Panc1 (cell line): ENCODE data around the gene KLHL26. TPM values are rescaled to one million over a fixed set of nuclear protein-coding genes. Genes with fewer than 3 reads are reported as not detected.
A peak's percentile ranks its signal among the peaks of the same experiment; 100 is the strongest.

Experiments
- ATAC-seq: fragments of 200-7000 bp; cut with Tn5 transposase; 2 replicates; pipeline ENCODE4 v1.9.1; 2020; ENCODE audit warnings: mild to moderate bottlenecking, moderate library complexity
- BruUV-seq: library from RNA; stranded (reverse); fragments of 400-500 nt; replicated peaks from 2 replicates; lab custom pipeline; 2021; lab: Mats Ljungman, UMichigan
- CTCF ChIA-PET: fragments of 300-600 bp; sonication (Branson Sonifier 250); formaldehyde crosslinking; loops from one replicate; lab custom pipeline; 2022; ENCODE audit warnings: antibody characterized with exemption; lab: Charles Lee
- POLR2A ChIA-PET: fragments of 300-600 bp; sonication (Branson Sonifier 250); formaldehyde crosslinking; loops from one replicate; lab custom pipeline; 2022; ENCODE audit warnings: antibody characterized with exemption; lab: Charles Lee
- DNase-seq: peaks from one replicate; pipeline ENCODE4 v3.0.0-alpha.2; 2010; ENCODE audit warnings: low read depth, low spot score
- H3K27ac ChIP-seq: 2 replicates; pipeline ENCODE4 v1.5.1; 2011; ENCODE audit warnings: mild to moderate bottlenecking, low read length, inconsistent platforms
- H3K27me3 ChIP-seq: fragments of 200-500 bp; sonication (Bioruptor generic); 2 replicates; pipeline ENCODE4 v1.6.0; 2014; ENCODE audit warnings: low read length, inconsistent platforms; ENCODE audit not compliant: control insufficient read depth, insufficient read depth
- H3K36me3 ChIP-seq: fragments of 200-500 bp; sonication (Bioruptor generic); 2 replicates; pipeline ENCODE4 v1.5.1; 2014; ENCODE audit warnings: inconsistent platforms, mild to moderate bottlenecking, low read length, moderate library complexity; ENCODE audit not compliant: control insufficient read depth, insufficient read depth
- H3K4me1 ChIP-seq: 2 replicates; pipeline ENCODE4 v1.5.1; 2011; ENCODE audit warnings: inconsistent platforms, mild to moderate bottlenecking, low read length, moderate library complexity; ENCODE audit not compliant: control insufficient read depth, insufficient read depth
- H3K4me3 ChIP-seq, 2 experiments: 2 replicates each; pipeline ENCODE4 v1.5.1; 2011 to 2012; ENCODE audit warnings: low read depth in 2 of 2, low read length in 2 of 2, mild to moderate bottlenecking in 2 of 2, inconsistent platforms in 1 of 2, moderate library complexity in 1 of 2
- H3K9me3 ChIP-seq: fragments of 200-500 bp; sonication (Bioruptor generic); 2 replicates; pipeline ENCODE4 v1.5.1; 2014; ENCODE audit warnings: low read depth, mild to moderate bottlenecking, inconsistent platforms, low read length, moderate library complexity; ENCODE audit not compliant: control insufficient read depth, insufficient read depth
- CTCF ChIP-seq: fragments of 450-650 bp; IDR thresholded peaks from 2 replicates; pipeline ENCODE4 v1.5.1; 2017; ENCODE audit warnings: mild to moderate bottlenecking
- POLR2AphosphoS5 ChIP-seq: IDR thresholded peaks from 2 replicates; pipeline ENCODE4 v1.6.1; 2012; ENCODE audit warnings: mild to moderate bottlenecking, low read depth, low read length, moderate library complexity
- REST ChIP-seq, 2 experiments: IDR thresholded peaks; 2 replicates each; pipeline ENCODE4 v1.6.1; 2011 to 2012; ENCODE audit warnings: low read depth in 2 of 2, control low read depth in 1 of 2, low read length in 1 of 2, mild to moderate bottlenecking in 1 of 2, moderate library complexity in 1 of 2; ENCODE audit not compliant: insufficient read depth in 1 of 2
- SIN3A ChIP-seq: IDR thresholded peaks from 2 replicates; pipeline ENCODE4 v1.6.1; 2012; ENCODE audit warnings: low read depth, mild to moderate bottlenecking, low read length, moderate library complexity, borderline replicate concordance; ENCODE audit not compliant: insufficient read depth
- TCF7L2 ChIP-seq: IDR thresholded peaks from 2 replicates; pipeline ENCODE4 v1.6.1; 2011; ENCODE audit warnings: mild to moderate bottlenecking, low read depth, low read length, inconsistent platforms
- in situ Hi-C: cut with HindIII; loops from 2 replicates; pipeline ENCODE4 v1.10.0; 2016; ENCODE audit warnings: low sequenced_read_pairs, low pct_unique_long_range_greater_than_20kb
- intact Hi-C: fragments of 100-400 bp; cut with micrococcal nuclease; formaldehyde crosslinking; loops from one replicate; pipeline ENCODE4 v1.10.0; 2022; ENCODE audit not compliant: unreplicated experiment
- total RNA-seq: library from RNA; stranded (reverse); gene quantifications from one replicate; pipeline ENCODE4 v1.2.1, GENCODE V29; 2021; ENCODE audit not compliant: unreplicated experiment

Gene KLHL26
- total RNA-seq, 1 experiment from 2014 or later: 4.4 TPM

GRCh38 chr19:18700501-18701249 lies 63.8 kb downstream of the KLHL26 start:
- Histone ChIP-seq H3K9me3 (no peaks in the 10 kb centered on the region), H3K27me3 (no peaks in the 10 kb centered on the region), H3K4me1 (peaks cover 21% of the 10 kb centered on the region), H3K4me3 (peak overlapping the region; percentile 42 to 72), H3K27ac (peak overlapping the region; percentile 48; the same call in 1 of the 2 replicates), H3K36me3 (no peaks in the 10 kb centered on the region)
- in situ Hi-C loops (no loop called here), intact Hi-C loops (no loop called here)
- ChIA-PET CTCF (no interaction called here), POLR2A (no interaction called here)
- ATAC-seq (peak; percentile 96), DNase-seq (no peak)
- no TSS peak for BruUV-seq
- TF ChIP-seq REST (IDR thresholded peaks at IDR 0.05; ENCODE audit: insufficient read depth in 1 of 2, low read depth in 2 of 2, low read length in 1 of 2) (no peak), CTCF (no peak), TCF7L2 (0 out of 2 replicates have a peak, but pooled peaks have one; percentile 26)

- ChIA-PET POLR2A (interaction anchor here (0.7 kb wide), 1 partner anchor 57 kb away, joined by 6 read pairs; no protein-coding TSS in a partner anchor), CTCF (no interaction called here)
- DNase-seq (no peak), ATAC-seq (peak; percentile 32)
- Histone ChIP-seq H3K4me1 (peaks cover 21% of the 10 kb centered on the region), H3K27ac (no peak overlapping the region), H3K4me3 (peak overlapping the region; percentile 42 to 72), H3K27me3 (no peaks in the 10 kb centered on the region), H3K9me3 (no peaks in the 10 kb centered on the region), H3K36me3 (no peaks in the 10 kb centered on the region)
- in situ Hi-C loops: no loop called here
- BruUV-seq: no TSS peak
- intact Hi-C loops: no loop called here
- TF ChIP-seq POLR2AphosphoS5 (no peak), SIN3A (no peak), REST (IDR thresholded peaks at IDR 0.05; ENCODE audit: insufficient read depth in 1 of 2, low read depth in 2 of 2, low read length in 1 of 2) (no peak), TCF7L2 (no peak), CTCF (no peak)
Observed at GRCh38 chr19:18701250-18701608, 64.4 kb downstream of the KLHL26 start.
